ENCODE data around the gene CBX3.
A peak's percentile ranks its signal among the peaks of the same experiment; 100 is the strongest.
"Not testable (repeated sequence)": the region's sequence is repeated elsewhere in the genome, so short reads cannot be mapped to it uniquely, and the experiment has no call there.

CBX3 gene

DNA sequence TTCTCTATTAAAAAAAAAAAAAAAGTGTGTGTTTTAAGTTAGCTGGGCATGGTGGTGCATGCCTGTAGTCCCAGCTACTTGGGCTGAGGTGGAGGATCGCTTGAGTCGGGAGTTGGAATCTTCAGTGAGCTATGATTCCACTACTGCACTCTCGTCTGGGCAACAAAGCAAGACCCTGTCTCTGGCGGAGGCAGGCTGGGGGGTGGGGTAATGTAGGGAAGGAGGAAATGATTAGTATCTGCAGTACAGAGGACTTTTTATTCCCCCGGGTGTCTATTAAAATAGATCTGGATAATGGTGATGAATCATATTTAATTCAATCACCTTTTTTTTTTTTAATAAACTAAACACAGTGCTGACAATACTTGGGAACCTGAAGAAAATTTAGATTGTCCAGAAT, 6.5 kb downstream of the CBX3 start:
- FAIRE-seq: no peak

DNA sequence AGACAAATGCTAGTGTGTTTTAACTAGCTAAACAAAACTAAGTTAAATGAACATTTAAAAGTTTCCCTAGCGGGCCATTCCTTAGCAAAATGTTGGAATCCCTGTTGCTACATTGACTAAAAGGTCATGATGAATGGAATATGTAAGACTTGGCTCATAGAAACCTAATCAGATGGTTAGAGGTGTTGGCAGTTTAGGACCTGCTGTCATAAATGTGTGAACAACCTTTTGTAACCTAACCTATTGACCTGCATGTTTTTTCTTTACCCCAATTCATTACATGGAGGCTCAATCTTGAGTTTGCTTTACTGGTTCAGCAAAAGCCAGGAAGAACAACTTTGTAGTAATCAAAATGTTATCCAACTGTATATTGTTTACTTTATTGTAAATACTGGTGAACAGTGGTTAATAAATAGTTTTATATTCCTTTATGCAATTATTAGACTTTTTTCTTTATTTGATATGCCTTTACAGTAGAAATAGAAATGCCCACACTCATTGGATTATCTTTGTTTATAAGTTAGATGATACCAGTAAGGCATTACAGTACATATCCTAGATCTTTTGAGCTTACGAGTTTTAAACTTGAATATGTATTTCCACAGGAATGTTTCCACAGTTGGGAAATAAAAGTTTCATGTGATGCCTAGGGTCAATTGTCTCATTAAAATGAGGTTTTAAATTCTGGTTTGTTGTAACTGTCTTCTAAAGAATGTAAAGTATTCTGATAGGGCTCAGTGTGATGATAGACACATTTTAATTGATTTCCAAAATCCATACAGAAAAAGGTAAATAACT, 11.6 kb downstream of the CBX3 start:
- FAIRE-seq: peak; percentile 93

DNA sequence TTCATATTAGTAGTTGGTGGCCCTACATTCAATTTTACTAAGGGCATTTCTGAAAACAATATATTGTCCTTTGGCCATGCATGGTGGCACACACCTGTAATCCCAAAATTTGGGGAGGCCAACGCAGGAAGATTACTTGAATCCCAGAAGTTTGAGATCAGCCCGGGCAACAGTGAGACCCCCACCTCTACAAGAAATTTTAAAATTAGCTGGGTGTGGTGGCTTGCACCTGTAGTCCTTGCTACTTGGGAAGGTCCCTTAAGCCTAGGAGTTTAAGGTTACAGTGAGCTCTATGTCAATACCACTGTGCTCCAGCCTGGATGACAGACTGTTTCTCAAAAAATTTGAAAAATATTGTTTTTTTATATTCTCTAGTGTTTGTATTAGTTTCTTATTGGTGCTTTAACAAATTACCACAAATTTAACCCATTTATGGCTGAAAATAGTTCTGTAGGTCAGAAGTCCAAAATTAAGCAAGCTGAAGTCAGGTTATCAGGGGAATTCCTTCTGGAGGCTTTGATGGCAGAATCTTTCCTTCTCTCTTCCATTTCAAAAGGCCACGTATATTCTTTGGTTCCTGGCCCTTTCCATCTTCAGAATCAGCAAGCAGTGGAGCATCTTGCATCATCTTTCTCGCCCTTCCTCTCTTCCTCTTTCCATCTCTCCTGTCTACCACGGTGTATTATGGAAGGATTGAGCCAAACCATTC, 12.4 kb downstream of the CBX3 start:
- peak; percentile 49 for FAIRE-seq

DNA sequence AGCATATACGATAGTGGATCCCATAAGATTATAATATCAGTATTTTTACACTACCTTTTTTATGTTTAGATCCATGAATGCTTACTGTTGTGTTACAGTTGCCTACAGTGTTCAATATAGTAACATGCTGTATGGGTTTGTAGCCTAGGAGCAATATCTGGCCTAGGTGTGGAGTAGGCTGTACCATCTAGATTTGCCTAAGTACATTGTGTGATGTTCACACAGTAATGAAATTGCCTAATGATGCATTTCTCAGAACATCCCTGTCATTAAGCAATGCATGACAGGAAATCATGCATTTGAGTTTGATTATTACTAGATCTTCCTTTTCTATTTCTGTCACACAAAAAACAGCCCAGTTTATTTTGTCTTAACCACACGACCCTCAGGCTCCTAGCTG, 14.5 kb downstream of the CBX3 start:
- FAIRE-seq: peak; percentile 87

DNA sequence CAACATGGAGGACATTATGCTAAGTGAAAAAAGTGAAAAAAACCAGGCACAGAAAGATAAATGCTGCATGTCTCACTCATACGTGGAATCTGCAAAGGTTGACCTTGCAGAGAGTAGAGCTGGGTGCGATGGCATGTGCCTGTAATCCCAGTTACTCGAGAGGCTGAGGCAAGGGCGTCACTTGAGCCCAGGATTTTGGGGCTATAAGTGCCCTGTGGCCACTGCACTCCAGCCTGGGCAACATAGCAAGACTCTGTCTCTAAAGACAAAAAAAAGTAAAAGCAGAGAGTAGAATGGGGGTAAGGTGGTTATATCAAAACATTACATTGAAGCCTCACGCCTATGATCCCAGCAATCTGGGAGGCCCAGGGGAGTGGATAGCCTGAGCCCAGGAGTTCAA, 22.8 kb downstream of the CBX3 start:
- no peak for FAIRE-seq

DNA sequence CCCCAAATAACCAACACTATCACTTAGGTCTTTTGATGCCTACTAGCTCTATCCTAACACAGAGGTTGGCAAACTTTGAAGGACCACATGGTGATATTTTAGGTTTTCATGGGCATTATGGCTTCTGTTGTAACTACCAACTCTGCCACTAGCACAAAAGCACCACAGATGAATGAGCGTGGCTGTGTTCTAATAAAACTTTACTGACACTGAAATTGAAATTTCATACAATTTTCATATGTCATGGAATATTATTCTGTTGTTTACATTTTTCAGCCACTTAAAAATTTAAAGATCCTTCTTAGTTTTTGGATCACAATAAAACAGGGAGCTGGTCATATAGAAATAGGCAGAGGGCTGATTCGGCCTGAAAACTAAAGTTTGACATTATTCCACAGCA, 26.4 kb downstream of the CBX3 start:
- FAIRE-seq: no peak

DNA sequence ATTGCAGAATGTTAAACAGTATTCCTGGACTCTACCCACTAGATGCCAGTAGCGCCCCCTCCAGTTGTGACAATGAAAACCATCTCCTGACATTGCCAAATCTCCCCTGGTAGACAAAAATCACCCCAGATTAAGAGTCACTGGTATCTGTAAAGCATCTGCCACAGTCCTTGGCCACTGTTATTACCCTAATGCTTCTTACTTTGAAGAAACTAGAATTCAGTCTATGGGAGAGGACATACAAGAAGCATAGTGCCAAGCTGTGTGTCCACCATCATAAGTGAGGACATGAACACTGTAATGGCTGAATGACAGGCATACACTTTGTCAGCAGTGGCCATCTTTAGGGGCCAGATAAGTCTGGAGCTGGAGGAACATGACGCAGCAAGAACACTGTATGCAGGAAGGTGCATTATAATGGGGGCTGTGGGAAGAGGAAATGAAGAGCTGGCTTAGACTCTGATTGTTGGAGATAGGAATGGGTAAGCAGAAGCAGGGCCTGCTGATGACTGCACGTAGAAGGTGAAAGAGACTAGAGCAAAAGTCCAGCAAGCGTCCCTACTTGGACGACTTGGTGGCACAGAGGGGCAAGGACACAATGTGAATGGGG, 32.5 kb downstream of the CBX3 start:
- FAIRE-seq: no peak

DNA sequence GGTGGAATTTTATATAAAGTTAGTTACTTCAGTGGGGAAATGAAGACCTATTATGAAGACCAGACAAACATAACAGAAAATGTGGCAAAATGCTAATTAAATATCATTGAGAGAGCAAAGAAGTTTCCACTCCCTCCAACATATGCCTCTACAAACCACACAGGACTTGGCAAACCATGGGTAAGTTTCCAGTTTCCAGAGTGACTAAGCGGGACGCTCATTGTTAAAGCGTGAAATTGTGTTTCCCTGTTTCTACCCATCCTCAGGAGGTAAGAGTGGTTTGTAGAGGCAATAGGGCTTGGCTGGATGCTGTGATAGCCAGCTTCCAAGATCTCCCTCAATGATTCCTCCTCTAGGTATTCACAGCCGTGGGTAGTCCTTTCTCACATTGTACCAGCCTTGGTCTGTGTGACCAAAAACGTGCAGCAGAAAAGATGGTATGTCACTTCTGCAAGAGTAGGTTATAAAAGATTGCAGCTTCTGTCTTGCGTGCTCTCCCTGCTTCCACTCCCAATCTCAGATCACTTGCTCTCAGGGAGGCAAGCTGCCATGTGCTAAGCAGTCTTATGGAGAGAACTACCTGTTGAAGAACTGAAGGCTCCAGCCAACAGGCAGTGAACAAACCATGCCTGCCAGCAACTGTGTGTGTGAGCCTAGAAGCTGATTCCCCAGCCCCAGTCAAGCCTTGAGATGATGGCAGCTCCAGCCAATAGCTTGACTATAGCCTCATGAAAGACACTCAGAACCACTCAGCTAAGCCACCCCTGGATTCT, 35.7 kb downstream of the CBX3 start:
- no peak for FAIRE-seq

DNA sequence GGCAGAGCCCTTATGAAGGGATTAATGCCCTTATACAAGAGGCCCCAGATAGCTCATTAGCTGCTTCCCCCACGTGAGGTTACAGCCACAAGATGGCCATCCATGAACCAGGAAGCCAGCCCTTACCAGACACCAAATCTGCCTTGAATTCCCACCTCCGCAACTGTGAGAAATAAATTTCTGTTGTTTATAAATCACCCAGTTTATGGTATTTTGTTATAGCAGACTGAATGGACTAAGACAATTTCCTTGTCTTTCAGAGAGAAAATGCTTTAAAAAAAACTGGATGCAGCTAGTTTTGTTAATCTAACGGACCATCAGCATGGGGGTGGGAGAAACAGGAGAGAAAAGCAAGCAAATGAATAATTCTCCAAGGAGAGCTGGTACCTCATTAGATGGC, 36.5 kb downstream of the CBX3 start:
- FAIRE-seq: no peak

DNA sequence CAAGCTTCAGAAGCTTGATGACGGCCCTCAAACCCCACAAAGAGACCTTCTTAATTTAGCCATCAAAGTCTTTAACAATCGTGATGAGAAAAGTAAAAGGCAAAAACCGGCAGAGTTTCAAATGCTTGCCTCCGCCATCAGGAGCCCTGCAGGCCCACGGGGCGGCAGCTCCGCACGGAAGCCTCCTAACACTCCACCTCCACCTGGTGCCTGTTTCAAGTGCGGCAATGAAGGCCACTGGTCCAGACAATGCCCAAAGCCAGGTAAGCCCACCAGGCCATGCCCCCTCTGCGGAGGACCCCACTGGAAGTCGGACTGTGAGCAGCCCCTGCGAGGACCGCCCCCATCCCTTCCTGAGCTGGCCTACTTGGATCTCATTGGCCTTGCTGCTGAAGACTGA, 43.6 kb downstream of the CBX3 start:
- FAIRE-seq: no peak

DNA sequence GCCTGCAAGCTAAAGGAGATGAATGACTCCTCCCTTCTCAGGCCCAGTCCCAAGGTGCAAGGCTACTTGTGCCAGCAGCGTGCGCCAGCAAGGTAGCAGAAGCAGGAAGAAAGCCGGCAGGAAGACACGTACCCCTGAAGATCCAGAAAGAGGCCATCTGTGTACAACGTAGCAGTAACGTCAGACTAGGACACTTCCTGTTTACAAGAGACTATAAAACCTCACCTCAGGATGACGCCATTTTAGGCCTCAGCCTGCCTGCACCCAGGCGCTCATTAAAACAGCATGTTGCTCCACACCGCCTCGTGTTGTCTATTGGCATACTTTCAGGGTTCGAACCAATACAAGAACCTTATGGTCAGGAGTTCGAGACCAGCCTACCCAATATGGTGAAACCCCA, 48.7 kb downstream of the CBX3 start:
- no peak for FAIRE-seq

DNA sequence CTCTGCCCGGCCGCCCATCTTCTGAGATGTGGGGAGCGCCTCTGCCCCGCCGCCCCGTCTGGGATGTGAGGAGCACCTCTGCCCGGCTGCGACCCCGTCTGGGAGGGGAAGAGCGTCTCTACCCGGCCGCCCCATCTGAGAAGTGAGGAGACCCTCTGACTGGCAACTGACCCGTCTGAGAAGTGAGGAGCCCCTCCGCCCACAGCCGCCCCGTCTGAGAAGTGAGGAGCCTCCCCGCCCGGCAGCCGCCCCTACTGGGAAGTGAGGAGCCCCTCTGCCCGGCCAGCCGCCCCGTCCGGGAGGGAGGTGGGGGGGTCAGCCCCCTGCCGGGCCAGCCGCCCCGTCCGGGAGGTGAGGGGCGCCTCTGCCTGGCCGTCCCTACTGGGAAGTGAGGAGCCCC, 60.3 kb downstream of the CBX3 start:
- not testable (repeated sequence) for FAIRE-seq

All from G401.6 (cell line).